ENCODE data around the gene GFOD1.

- TF ChIP-seq CTCF (IDR thresholded peaks at IDR 0.05) (no peak), FOSL2 (IDR thresholded peaks at IDR 0.05; ENCODE audit: borderline replicate concordance, low read depth) (no peak), GABPA (IDR thresholded peaks at IDR 0.05; ENCODE audit: low read depth) (no peak), MXI1 (IDR thresholded peaks at IDR 0.05; ENCODE audit: low read depth, low read length) (no peak), REST (IDR thresholded peaks at IDR 0.05; ENCODE audit: low read depth, low read length) (no peak), POLR2AphosphoS5 (IDR thresholded peaks at IDR 0.05; ENCODE audit: low read depth, low read length) (no peak), CHD2 (IDR thresholded peaks at IDR 0.05; ENCODE audit: low read length, partially characterized antibody) (no peak), NFIC (IDR thresholded peaks at IDR 0.05; ENCODE audit: borderline replicate concordance) (no peak), FOXM1 (IDR thresholded peaks at IDR 0.05; ENCODE audit: low read depth) (no peak), EZH2phosphoT487 (IDR thresholded peaks at IDR 0.05; ENCODE audit: borderline replicate concordance, low read depth) (no peak), TEAD4 (IDR thresholded peaks at IDR 0.05; ENCODE audit: borderline replicate concordance, insufficient read depth) (no peak)
- TF ChIP-seq, protein P1, sequence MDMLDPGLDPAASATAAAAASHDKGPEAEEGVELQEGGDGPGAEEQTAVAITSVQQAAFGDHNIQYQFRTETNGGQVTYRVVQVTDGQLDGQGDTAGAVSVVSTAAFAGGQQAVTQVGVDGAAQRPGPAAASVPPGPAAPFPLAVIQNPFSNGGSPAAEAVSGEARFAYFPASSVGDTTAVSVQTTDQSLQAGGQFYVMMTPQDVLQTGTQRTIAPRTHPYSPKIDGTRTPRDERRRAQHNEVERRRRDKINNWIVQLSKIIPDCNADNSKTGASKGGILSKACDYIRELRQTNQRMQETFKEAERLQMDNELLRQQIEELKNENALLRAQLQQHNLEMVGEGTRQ (IDR thresholded peaks at IDR 0.05; ENCODE audit: borderline replicate concordance, low read depth, low read length) = no peak
- TF ChIP-seq, protein P2, sequence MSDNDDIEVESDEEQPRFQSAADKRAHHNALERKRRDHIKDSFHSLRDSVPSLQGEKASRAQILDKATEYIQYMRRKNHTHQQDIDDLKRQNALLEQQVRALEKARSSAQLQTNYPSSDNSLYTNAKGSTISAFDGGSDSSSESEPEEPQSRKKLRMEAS (IDR thresholded peaks at IDR 0.05; ENCODE audit: low read depth) = no peak
- TF ChIP-seq, protein P3, sequence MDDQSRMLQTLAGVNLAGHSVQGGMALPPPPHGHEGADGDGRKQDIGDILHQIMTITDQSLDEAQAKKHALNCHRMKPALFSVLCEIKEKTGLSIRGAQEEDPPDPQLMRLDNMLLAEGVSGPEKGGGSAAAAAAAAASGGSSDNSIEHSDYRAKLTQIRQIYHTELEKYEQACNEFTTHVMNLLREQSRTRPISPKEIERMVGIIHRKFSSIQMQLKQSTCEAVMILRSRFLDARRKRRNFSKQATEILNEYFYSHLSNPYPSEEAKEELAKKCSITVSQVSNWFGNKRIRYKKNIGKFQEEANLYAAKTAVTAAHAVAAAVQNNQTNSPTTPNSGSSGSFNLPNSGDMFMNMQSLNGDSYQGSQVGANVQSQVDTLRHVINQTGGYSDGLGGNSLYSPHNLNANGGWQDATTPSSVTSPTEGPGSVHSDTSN (IDR thresholded peaks at IDR 0.05) = no peak
Measured at GRCh38 chr6:13479206-13479800, 8.1 kb downstream of the GFOD1 start.
